ENCODE data around the gene DPP7.

- TF ChIP-seq POLR2A (IDR thresholded peaks at IDR 0.05) (no peak), CTCF (IDR thresholded peaks at IDR 0.05) (no peak)
Observed at GRCh38 chr9:137117269-137117731, 2.8 kb upstream of the DPP7 start.
